Stomach (tissue), 9 donors: ENCODE measurements around the gene FRMD8. TPM values are rescaled to one million over a fixed set of nuclear protein-coding genes. Genes with fewer than 3 reads are reported as not detected.

Source experiments
- DNase-seq, 2 donors: peaks; one replicate each; pipeline versions ENCODE4 v3.0.0 to v3.0.0-alpha.2; 2013 to 2019
- H3K27ac ChIP-seq, 5 donors: fragments of 200-600 bp in 4 of 5; sonication (generic) in 4 of 5; one replicate each; pipeline ENCODE4 v1.5.1; 2013 to 2019; ENCODE audit warnings: mild to moderate bottlenecking in 1 of 5, moderate library complexity in 1 of 5
- H3K27me3 ChIP-seq, 3 donors: fragments of 200-600 bp; sonication (generic); one replicate each; pipeline ENCODE4 v1.5.1; 2017 to 2019; ENCODE audit warnings: mixed run types in 1 of 3
- H3K36me3 ChIP-seq, 4 donors: fragments of 200-600 bp; sonication (generic); 1 replicate in 3 of 4; 2 replicates in 1 of 4; pipeline ENCODE4 v1.5.1; 2016 to 2019
- H3K4me1 ChIP-seq, 4 donors: fragments of 200-600 bp; sonication (generic); one replicate each; pipeline ENCODE4 v1.5.1; 2016 to 2019
- H3K4me3 ChIP-seq, 4 donors: fragments of 200-600 bp; sonication (generic) in 3 of 4; one replicate each; pipeline ENCODE4 v1.5.1; 2016 to 2019; ENCODE audit warnings: mild to moderate bottlenecking in 1 of 4
- H3K9me3 ChIP-seq, 4 donors: fragments of 200-600 bp; sonication (generic); one replicate each; pipeline ENCODE4 v1.5.1; 2016 to 2019
- CTCF ChIP-seq, 7 experiments: fragments of 450-650 bp in 4 of 7; fragments of 200-600 bp in 3 of 7; sonication (generic) in 3 of 7; IDR thresholded peaks; one replicate each; pipeline ENCODE4 v1.5.1; 2016 to 2019; ENCODE audit warnings: antibody characterized with exemption in 7 of 7, control low read depth in 2 of 7, mild to moderate bottlenecking in 1 of 7
- EP300 ChIP-seq: sonication (generic); formaldehyde crosslinking; IDR thresholded peaks from one replicate; pipeline ENCODE4 v1.6.1; 2017; ENCODE audit warnings: antibody characterized with exemption
- POLR2A ChIP-seq, 4 donors: fragments of 450-650 bp; IDR thresholded peaks; one replicate each; pipeline ENCODE4 v1.6.1; 2016; ENCODE audit warnings: antibody characterized with exemption in 4 of 4, control low read depth in 2 of 4, mild to moderate bottlenecking in 1 of 4, moderate library complexity in 1 of 4
- POLR2AphosphoS5 ChIP-seq, 3 donors: sonication (generic); formaldehyde crosslinking; IDR thresholded peaks; one replicate each; pipeline ENCODE4 v1.6.1; 2016; ENCODE audit warnings: antibody characterized with exemption in 3 of 3
- WGBS, 5 donors: extraction: QIAGEN DNeasy Blood & Tissue Kit in 3 of 5; methylation state at CpG; one replicate each; pipeline versions ENCODE4 v1.1.5 to v1.1.7; 2013 to 2018; 5-methylcytosine and 5-hydroxymethylcytosine counted together
- intact Hi-C: fragments of 100-400 bp; cut with DNase I; formaldehyde crosslinking; loops from one replicate; pipeline ENCODE4 v1.15.1; 2023; ENCODE audit warnings: low total_unique reads
- polyA plus RNA-seq, 3 donors: library from polyadenylated mRNA; stranded (reverse); fragments of 200-250 nt; gene quantifications; one replicate each; pipeline ENCODE4 v1.2.3, GENCODE V29; 2013
- total RNA-seq, 5 donors: library from RNA; depleted of rRNA; stranded (reverse); fragments of >200 nt; gene quantifications; one replicate each; pipeline versions ENCODE4 v1.1.0 to v1.2.3, GENCODE V29; 2014 to 2016
- donor health status: healthy with polysubstance abuse.
- donor health status: Bipolar disorder and iron deficiency.
- donor health status: healthy.

The FRMD8 gene
- total and polyA plus RNA-seq, 8 donors, result 9.3 to 340 (median 20.8) TPM

DNA sequence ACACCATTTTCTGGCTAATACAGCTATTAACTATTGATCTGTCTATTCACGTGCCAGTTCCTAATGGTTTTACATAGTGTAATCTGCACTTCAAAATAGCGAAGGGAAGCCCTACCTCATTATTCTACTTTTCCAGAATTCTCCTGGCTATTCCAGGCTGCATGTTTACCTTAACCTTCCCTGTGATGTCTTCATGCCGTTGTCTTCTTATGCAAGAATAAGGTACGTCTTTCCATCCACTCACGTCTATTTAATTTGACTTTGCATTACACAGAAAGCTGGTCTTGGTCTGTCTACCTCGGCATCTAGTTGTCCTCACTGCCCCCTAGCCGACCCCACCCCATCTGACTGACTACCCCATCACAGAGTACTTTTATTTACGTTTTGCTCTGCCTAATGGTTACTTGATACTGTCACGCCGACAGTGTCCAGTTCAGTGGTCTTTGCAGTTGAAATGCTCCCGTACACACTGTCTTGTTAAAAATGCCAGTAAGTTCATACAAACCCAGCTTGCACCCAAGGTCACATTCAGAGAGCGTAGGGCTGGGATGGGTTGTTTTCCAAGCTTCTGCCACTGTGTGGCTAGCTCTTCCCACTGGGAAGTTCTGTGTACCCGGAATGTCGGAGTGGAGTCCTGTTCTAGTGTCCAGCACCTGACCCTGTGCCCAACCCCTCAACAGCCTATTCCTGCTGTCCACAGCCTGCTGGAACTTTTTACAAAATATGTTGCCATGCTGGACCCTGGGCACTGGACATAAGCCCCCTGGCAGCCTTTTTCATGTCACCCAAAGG is 51.2 kb downstream of the FRMD8 start:
- peak; percentile 7 to 26 for DNase-seq
- peak in 1 of 4 donors; percentile 5 for TF ChIP-seq POLR2A (IDR thresholded peaks at IDR 0.05)
- no peak for TF ChIP-seq CTCF (IDR thresholded peaks at IDR 0.05)
- TF ChIP-seq EP300, result no peak
- peak; percentile 4 to 70 (median 49) for TF ChIP-seq POLR2AphosphoS5 (IDR thresholded peaks at IDR 0.05)
- intact Hi-C loops, result no loop called here
- 70 to 82% (median 78%) methylated on average over 14 of the region's 14 CpGs for WGBS, 5 donors
- no peaks in the 10 kb centered on the region for H3K27me3 ChIP-seq
- H3K4me1 ChIP-seq, result peaks cover 55 to 97% (median 72%) of the 10 kb centered on the region in 4 donors
- peak overlapping the region; percentile 6 to 54 (median 36) for H3K27ac ChIP-seq
- peaks cover 58 to 90% (median 81%) of the 10 kb centered on the region in 4 donors for H3K36me3 ChIP-seq
- H3K9me3 ChIP-seq, result no peaks in the 10 kb centered on the region
- H3K4me3 ChIP-seq, result peak overlapping the region in 2 of 4 donors; percentile 0 to 3

DNA sequence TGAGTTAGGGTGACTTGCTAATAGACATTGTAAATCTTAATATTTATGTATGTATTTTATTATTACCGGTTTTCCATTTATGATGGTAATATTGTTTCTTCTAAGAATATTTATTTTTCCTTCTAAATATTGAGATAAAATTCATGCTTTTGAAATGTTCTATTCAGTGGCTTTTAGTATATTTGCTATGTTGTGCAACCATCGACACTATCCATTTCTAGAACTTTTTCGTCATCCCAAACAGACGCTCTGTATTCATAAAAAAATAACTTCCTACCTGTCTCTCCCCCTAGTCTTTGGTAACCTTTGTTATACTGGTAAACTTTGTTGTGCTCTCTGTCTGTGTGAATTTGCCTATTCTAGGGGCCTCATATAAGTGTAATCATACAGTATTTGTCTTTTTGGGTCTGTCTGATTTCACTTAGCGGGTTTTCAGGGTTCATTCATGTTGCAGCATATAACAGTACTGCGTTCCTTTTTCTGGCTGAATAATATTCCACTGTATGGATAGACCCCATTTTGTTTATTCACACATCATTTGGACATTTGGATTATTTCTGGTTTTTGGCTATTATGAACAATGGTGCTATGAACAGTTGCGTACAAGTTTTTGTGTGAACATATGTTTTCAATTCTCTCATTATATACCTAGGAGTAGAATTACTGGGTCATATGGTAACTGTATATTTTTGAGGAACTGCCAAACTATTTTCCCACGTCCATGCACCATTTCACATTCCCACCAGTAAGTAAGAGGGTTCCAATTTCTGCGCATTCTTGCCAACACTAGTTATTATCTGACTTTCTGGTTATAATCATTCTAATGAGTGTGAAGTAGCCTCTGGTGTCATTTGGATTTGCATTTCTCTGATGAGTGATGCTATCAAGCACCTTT is 52.1 kb downstream of the FRMD8 start:
- DNase-seq, result no peak
- Histone ChIP-seq H3K27me3 (no peaks in the 10 kb centered on the region), H3K4me3 (peak overlapping the region in 1 of 4 donors; percentile 3), H3K4me1 (peaks cover 55 to 95% (median 70%) of the 10 kb centered on the region in 4 donors), H3K27ac (peak overlapping the region in 4 of 5 donors; percentile 36 to 72 (median 59)), H3K9me3 (no peaks in the 10 kb centered on the region), H3K36me3 (peaks cover 65 to 93% (median 84%) of the 10 kb centered on the region in 4 donors)
- intact Hi-C loops, result no loop called here
- WGBS, 5 donors, result 82 to 93% (median 90%) methylated on average over 9 of the region's 9 CpGs
- TF ChIP-seq POLR2AphosphoS5 (IDR thresholded peaks at IDR 0.05), result peak in 2 of 3 donors; percentile 1 to 47
- TF ChIP-seq CTCF (IDR thresholded peaks at IDR 0.05), result no peak

DNA sequence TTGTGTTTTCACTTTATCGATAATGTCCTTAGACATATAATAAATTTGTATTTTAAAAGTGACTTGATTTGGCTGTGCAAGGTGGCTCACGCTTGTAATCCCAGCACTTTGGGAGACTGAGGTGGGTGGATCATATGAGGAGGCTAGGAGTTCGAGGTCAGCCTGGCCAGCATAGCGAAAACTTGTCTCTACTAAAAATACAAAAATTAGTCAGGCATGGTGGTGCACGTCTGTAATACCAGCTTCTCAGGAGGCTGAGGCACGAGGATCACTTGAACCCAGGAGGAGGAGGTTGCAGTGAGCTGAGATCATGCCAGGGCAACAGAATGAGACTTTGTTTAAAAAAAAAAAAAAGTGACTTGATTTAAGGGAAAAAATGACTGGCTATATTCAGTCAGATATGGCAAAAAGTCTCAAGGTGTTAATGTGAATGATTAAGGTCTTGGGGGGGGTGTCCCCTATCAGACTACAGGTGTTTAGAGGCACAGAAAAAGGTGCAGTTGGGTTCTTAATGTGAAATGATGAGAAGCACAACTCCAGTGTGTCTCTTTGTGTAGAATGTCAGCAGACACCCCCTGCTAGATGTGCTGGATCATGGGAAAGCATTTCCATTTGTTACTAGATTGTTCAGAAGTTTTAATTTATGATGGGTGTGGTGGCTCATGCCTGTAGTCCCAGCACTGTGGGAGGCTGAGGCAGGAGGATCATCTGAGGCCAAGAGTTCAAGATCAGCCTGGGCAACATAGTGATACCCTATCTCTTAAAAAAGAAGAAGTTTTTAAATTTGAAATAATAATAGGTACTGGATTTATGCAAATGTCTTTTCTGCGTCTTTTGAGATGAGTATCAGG is 53.1 kb downstream of the FRMD8 start:
- peak overlapping the region; percentile 12 to 72 (median 44) for H3K27ac ChIP-seq
- H3K27me3 ChIP-seq, result no peaks in the 10 kb centered on the region
- TF ChIP-seq CTCF (IDR thresholded peaks at IDR 0.05) (no peak), POLR2AphosphoS5 (IDR thresholded peaks at IDR 0.05) (peak in 2 of 3 donors; percentile 8 to 32)
- H3K36me3 ChIP-seq, result peaks cover 67 to 93% (median 85%) of the 10 kb centered on the region in 4 donors
- H3K9me3 ChIP-seq, result no peaks in the 10 kb centered on the region
- intact Hi-C loops, result no loop called here
- H3K4me3 ChIP-seq, result no peak overlapping the region
- WGBS, 5 donors, result 82 to 90% (median 86%) methylated on average over 7 of the region's 7 CpGs
- peaks cover 44 to 95% (median 65%) of the 10 kb centered on the region in 4 donors for H3K4me1 ChIP-seq
- DNase-seq, result peak; percentile 6 to 24
